IMR-90 (cell line): Measurements from ENCODE around the gene GSTM3.

ENCODE experiments used
- CHD1 ChIP-seq: IDR thresholded peaks from 2 replicates; pipeline ENCODE4 v1.6.1; 2012; ENCODE audit warnings: low read depth, low read length, improper control_type of control experiment
- MXI1 ChIP-seq: IDR thresholded peaks from 2 replicates; pipeline ENCODE4 v1.6.1; 2012; ENCODE audit warnings: low read depth, mild to moderate bottlenecking, low read length, moderate library complexity, borderline replicate concordance
- POLR2A ChIP-seq: IDR thresholded peaks from 2 replicates; pipeline ENCODE4 v1.6.1; 2012; ENCODE audit warnings: mild to moderate bottlenecking, low read depth, low read length
- RAD21 ChIP-seq: IDR thresholded peaks from 2 replicates; pipeline ENCODE4 v1.6.1; 2012; ENCODE audit warnings: low read length, improper control_type of control experiment
- TF ChIP-seq, protein P1 (sequence below): conservative IDR thresholded peaks from 2 replicates; pipeline ENCODE4 v1.5.1; 2012; ENCODE audit warnings: mild to moderate bottlenecking, low read depth, low read length, improper control_type of control experiment

- TF ChIP-seq POLR2A (no peak), RAD21 (no peak), CHD1 (no peak), MXI1 (no peak)
- TF ChIP-seq, protein P1, sequence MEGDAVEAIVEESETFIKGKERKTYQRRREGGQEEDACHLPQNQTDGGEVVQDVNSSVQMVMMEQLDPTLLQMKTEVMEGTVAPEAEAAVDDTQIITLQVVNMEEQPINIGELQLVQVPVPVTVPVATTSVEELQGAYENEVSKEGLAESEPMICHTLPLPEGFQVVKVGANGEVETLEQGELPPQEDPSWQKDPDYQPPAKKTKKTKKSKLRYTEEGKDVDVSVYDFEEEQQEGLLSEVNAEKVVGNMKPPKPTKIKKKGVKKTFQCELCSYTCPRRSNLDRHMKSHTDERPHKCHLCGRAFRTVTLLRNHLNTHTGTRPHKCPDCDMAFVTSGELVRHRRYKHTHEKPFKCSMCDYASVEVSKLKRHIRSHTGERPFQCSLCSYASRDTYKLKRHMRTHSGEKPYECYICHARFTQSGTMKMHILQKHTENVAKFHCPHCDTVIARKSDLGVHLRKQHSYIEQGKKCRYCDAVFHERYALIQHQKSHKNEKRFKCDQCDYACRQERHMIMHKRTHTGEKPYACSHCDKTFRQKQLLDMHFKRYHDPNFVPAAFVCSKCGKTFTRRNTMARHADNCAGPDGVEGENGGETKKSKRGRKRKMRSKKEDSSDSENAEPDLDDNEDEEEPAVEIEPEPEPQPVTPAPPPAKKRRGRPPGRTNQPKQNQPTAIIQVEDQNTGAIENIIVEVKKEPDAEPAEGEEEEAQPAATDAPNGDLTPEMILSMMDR: no peak
Observed at GRCh38 chr1:109716121-109716520, 24.7 kb downstream of the GSTM3 start.
